ENCODE results near the gene FGF14. TPM values are rescaled to one million over a fixed set of nuclear protein-coding genes. Genes with fewer than 3 reads are reported as not detected.

The FGF14 gene
- total and polyA plus RNA-seq, 2 of the 4 experiments (the other 2 are of a cell fraction): under 0.01 TPM; not detected in 1

DNA sequence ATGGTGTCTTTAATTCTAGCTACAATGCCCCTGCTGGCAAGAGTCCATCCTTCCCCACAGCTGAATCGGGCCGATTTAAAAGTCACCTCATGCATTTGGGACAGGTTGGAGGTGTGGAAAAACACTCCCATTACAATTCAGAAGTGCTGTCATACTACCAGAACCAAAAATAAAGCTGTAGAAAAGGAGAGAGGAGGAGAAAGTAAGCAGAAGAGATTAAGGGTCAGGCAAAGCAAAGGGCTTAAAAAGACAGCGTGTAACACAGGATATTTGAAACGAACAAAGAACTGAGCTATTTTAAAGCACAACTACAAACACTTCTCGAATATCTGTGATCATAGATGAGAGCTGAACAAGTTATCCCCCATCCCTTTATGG, 90.4 kb downstream of the FGF14 start:
- Histone ChIP-seq H2BK15ac (ENCODE audit: low read depth, low read length) (no peak overlapping the region), H3K4me1 (ENCODE audit: control insufficient read depth, insufficient read depth, low read length) (no peaks in the 10 kb centered on the region), H2BK120ac (ENCODE audit: low read depth, low read length) (no peak overlapping the region), H2BK20ac (ENCODE audit: low read depth, low read length) (no peak overlapping the region), H3K4me2 (ENCODE audit: low read depth, low read length) (no peak overlapping the region), H3K9me1 (ENCODE audit: insufficient read depth, low read length) (no peaks in the 10 kb centered on the region), H2AK9ac (replicated peaks; ENCODE audit: low read depth, low read length, poor library complexity) (no peak overlapping the region), H3K9me3 (ENCODE audit: control insufficient read depth, insufficient read depth, low read length) (no peaks in the 10 kb centered on the region), H3K27ac (ENCODE audit: insufficient read depth, low read length) (no peak overlapping the region), H2AFZ (replicated peaks; ENCODE audit: low read length, poor library complexity) (no peak overlapping the region), H4K8ac (ENCODE audit: low read depth in 2 of 2, low read length in 2 of 2) (no peak overlapping the region), H4K5ac (ENCODE audit: low read depth, low read length) (no peak overlapping the region), H2BK5ac (ENCODE audit: low read depth, low read length, poor library complexity, severe bottlenecking) (no peak overlapping the region), H3K4me3 (ENCODE audit: insufficient read depth, low read depth, low read length) (no peak overlapping the region), H3K27me3 (ENCODE audit: control insufficient read depth, insufficient read depth, low read length) (no peaks in the 10 kb centered on the region), H3K4ac (ENCODE audit: low read depth, low read length) (no peak overlapping the region), H4K91ac (ENCODE audit: insufficient read depth, low read depth, low read length) (no peak overlapping the region), H3K18ac (ENCODE audit: low read depth, low read length) (no peak overlapping the region), H3K14ac (replicated peaks; ENCODE audit: low read depth, low read length) (no peak overlapping the region), H4K20me1 (ENCODE audit: insufficient read depth, low read length) (no peaks in the 10 kb centered on the region), H3K79me1 (ENCODE audit: low read depth in 1 of 2, low read length in 2 of 2) (no peaks in the 10 kb centered on the region), H3K23ac (ENCODE audit: low read depth, low read length) (no peak overlapping the region), H3K56ac (ENCODE audit: extremely low read depth, insufficient read depth, low read length) (no peak overlapping the region), H2AK5ac (ENCODE audit: low read depth, low read length) (no peak overlapping the region), H3K9ac (ENCODE audit: low read depth, low read length) (no peak overlapping the region), H3K36me3 (ENCODE audit: control insufficient read depth, insufficient read depth, low read length) (no peaks in the 10 kb centered on the region)
- in situ Hi-C loops (cut with MboI; ENCODE audit: low sequenced_read_pairs) (no loop called here), dilution Hi-C loops (cut with HindIII; ENCODE audit: low sequenced_read_pairs, unreplicated experiment) (no loop called here), intact Hi-C loops (cut with micrococcal nuclease) (no loop called here)
- no peak for DNase-seq
- no CpG with 5 or more reads among the region's 5 CpGs for WGBS, 2 experiments (ENCODE audit: extremely low coverage in 2 of 2, insufficient read length in 1 of 2)
- ChIA-PET CTCF (no interaction called here), POLR2A (ENCODE audit: unreplicated experiment) (no interaction called here)
- no TSS peak for BruUV-seq (replicated peaks)
- no peak for ATAC-seq (ENCODE audit: low read depth)
- TF ChIP-seq RCOR1 (IDR thresholded peaks at IDR 0.05; ENCODE audit: insufficient replicate concordance, low read length) (no peak), NFE2L2 (IDR thresholded peaks at IDR 0.05; ENCODE audit: low read depth, low read length) (no peak), RAD21 (IDR thresholded peaks at IDR 0.05; ENCODE audit: low read length) (no peak), POLR2A (IDR thresholded peaks at IDR 0.05; ENCODE audit: low read depth, low read length) (no peak), MXI1 (IDR thresholded peaks at IDR 0.05; ENCODE audit: borderline replicate concordance, low read depth, low read length) (no peak), SMC3 (IDR thresholded peaks at IDR 0.05; ENCODE audit: low read depth, low read length) (no peak), BHLHE40 (IDR thresholded peaks at IDR 0.05; ENCODE audit: low read depth, low read length) (no peak), MAFK (IDR thresholded peaks at IDR 0.05; ENCODE audit: low read depth, low read length) (no peak), FOS (IDR thresholded peaks at IDR 0.05; ENCODE audit: low read depth, low read length) (no peak), CEBPB (IDR thresholded peaks at IDR 0.05; ENCODE audit: low read depth, low read length) (no peak), RFX5 (IDR thresholded peaks at IDR 0.05; ENCODE audit: low read depth, low read length) (no peak)
- TF ChIP-seq, protein P1, sequence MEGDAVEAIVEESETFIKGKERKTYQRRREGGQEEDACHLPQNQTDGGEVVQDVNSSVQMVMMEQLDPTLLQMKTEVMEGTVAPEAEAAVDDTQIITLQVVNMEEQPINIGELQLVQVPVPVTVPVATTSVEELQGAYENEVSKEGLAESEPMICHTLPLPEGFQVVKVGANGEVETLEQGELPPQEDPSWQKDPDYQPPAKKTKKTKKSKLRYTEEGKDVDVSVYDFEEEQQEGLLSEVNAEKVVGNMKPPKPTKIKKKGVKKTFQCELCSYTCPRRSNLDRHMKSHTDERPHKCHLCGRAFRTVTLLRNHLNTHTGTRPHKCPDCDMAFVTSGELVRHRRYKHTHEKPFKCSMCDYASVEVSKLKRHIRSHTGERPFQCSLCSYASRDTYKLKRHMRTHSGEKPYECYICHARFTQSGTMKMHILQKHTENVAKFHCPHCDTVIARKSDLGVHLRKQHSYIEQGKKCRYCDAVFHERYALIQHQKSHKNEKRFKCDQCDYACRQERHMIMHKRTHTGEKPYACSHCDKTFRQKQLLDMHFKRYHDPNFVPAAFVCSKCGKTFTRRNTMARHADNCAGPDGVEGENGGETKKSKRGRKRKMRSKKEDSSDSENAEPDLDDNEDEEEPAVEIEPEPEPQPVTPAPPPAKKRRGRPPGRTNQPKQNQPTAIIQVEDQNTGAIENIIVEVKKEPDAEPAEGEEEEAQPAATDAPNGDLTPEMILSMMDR (conservative IDR thresholded peaks at IDR 0.05; ENCODE audit: low read depth, low read length): no peak
- TF ChIP-seq, protein P2, sequence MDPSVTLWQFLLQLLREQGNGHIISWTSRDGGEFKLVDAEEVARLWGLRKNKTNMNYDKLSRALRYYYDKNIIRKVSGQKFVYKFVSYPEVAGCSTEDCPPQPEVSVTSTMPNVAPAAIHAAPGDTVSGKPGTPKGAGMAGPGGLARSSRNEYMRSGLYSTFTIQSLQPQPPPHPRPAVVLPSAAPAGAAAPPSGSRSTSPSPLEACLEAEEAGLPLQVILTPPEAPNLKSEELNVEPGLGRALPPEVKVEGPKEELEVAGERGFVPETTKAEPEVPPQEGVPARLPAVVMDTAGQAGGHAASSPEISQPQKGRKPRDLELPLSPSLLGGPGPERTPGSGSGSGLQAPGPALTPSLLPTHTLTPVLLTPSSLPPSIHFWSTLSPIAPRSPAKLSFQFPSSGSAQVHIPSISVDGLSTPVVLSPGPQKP (IDR thresholded peaks at IDR 0.05; ENCODE audit: borderline replicate concordance, low read depth, low read length): no peak
- TF ChIP-seq, protein P3, sequence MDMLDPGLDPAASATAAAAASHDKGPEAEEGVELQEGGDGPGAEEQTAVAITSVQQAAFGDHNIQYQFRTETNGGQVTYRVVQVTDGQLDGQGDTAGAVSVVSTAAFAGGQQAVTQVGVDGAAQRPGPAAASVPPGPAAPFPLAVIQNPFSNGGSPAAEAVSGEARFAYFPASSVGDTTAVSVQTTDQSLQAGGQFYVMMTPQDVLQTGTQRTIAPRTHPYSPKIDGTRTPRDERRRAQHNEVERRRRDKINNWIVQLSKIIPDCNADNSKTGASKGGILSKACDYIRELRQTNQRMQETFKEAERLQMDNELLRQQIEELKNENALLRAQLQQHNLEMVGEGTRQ (IDR thresholded peaks at IDR 0.05; ENCODE audit: low read depth, low read length): no peak

Measured in IMR-90 (cell line).